GM21526 (cell line): ENCODE data around the gene ARID3A.
"Not testable (repeated sequence)": the region's sequence is repeated elsewhere in the genome, so short reads cannot be mapped to it uniquely, and the experiment has no call there.

ENCODE experiments used
- ATAC-seq: cut with Tn5 transposase; IDR thresholded peaks from one replicate; pipeline ENCODE4 v1.9.1; 2021; ENCODE audit warnings: moderate library complexity; ENCODE audit not compliant: unreplicated experiment, low FRiP score

ARID3A gene

DNA sequence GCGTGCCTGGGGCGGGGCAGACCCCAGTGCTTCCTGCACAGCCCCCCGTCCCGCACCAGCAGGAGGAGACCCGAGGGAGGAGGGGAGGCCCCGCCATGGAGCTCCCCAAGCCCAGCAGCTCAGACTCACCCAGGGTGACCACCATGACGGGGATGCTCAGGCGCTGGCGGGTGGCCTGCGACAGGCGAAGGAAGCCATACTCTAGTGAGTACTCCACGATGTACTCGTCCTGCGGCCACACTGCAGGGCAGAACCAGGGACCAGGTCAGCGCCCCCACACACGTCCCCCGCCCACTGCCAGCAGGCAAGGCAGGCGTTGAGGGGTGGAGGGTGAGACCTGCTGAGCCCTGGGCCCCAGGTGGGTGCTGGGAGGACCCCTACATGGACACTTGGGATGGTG lies 86.5 kb downstream of the ARID3A start:
- no peak for ATAC-seq

DNA sequence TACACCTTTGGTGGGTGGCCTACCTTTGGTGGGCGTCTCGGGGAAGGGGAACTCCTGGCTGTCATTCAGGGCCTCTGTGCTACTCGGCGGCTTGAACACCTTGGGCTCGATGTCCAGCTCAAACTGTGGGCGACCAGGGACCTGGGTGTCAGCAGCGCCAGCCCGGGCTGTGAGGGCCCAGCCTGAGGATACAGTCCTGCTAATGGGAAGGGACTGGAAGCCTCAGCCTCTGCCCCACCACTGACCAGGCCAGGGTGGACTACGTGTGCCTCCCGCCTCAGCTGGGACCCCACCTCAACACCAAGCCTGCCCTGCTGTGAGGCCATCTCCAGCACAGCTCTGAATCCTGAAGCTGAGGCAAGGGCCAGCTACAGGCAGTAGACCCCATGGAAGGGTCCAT lies 87.4 kb downstream of the ARID3A start:
- no peak for ATAC-seq

DNA sequence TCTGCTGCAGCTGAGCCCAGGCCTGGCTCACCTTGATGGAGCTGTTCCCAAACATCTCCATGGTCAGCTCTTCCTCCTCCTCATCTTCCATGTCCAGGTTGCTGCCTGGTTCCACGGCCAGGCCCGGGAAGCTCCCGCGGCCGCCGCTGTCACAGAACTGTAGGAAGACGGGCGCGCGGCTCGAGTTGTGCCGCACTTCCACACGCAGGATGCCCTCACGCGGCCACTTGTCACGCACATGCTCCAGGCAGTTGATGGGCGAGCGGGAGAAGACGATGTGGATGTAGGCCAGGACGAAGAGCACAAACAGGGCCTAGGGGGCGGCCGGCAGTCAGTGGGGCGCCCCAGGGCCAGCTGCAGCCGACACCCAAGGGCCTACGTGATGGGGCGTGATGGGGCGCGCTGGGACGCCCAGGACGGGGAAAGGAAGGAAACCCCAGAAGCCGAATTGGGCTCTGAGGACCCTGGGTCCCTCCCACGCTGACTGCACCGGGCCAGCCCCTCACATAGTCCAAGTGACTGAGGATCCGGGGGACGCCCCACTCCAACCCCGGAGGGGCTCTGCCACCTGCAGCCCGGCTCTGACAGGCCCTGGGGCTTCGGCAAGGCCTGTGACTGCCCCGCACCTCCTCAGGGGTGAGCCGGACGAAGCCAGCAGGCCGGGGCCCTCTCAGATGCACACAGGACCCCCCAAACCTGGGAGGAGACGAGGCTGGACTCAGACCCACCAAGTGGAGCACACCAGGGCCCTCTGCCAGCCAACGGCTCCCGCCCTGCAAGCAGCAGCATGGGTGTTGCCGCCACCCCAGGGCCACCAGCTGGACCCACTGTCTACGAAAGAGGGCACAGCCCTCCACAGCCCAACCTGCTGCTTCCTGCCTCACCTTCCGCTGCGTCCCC lies 88.6 kb downstream of the ARID3A start:
- ATAC-seq = no peak

DNA sequence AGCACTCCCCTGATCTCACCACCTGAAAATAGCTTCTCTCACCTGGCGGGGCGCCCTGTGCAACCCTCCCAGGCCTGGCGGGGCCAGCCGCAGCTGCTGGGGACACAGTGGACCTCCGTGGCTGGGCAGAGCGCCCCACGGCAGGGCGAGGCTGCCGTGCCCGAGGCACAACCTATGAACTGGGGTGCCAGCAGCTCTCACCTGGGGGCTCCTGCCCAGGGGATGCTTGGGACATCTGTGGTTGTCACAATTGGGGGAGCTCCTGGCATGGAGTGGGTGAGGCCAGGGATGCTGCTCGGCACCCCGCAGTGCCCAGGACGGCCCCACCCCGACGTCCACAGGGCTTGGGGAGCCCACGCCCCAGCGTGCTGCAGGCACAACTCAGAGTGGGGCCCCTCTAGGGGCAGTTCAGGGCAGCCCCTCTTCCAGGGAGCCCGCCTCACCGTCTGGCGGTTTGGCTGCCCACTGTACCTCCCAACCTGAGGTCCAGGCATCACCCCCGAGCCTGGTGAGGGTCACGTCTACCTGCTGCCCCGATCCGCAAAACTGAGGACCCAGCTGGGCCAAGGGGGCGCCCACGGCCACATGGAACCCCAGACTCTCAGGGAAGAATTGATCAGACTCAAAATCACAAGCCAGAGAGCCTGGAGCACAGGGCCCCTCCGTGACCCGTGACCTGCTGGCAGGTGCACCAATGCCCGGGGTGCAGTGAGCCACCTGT lies 89.4 kb downstream of the ARID3A start:
- no peak for ATAC-seq

DNA sequence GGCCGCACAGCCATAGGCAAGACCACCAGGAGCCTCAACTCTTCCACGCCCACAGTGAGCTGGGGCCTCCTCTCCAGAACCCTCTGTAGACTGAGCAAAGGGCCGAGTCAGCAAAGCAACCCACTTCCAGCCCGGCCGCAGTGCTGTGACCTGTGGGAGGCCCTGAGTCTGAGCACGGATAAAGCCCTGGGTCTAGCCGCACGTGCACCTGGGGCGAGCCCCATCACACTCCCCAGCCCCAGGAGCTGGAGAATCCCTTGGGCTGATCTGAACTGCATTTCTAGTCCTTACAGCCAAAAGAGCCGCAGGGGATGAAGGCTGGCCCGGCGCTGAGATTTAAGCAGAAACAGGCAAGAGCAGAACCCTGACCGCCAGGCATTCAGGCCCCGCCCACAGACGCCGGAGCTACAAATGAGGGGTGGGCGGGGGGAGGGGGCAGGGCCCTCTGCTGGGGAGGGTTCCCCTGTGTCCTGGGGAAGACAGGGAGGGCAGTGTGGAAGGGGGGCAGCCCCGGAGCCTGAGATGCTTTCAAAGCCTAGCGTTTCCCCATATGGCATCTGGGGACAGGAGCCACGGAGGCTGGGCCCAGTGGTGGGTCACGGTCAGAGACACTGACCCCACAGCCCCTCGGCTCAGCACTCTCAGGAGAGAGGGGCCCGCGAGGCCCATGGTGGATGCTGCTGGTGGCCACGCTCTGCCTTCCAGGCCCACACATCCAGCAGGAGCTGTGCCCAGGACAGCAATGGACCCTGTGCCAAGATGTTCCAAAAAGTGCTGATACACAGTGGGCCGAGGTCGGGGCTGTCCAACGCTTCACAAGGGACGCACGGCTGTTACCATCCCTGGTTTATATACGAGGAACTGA lies 90.2 kb downstream of the ARID3A start:
- ATAC-seq = no peak

DNA sequence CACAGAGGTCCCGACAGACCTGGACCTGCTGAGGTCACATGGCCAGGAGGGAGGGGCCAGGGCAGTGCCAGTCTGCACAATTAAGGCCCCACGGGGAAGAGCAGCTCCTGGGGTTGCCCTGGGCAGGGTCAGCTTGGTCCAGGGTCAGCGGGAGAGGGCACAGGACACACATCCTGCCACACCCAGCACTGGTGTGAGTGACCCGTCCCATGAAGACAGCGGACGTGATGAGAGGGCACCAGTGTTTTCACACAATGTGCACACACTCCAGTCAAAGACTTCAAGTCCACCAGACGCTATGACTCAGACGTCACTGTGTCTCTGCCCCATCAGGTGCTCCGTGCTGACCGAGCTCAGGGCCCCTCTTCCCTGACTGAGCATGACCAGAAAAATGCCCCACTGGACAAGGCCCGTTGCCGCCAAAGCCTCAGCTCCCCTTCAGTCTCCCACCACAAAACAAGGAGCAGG lies 90.8 kb downstream of the ARID3A start:
- ATAC-seq = no peak

DNA sequence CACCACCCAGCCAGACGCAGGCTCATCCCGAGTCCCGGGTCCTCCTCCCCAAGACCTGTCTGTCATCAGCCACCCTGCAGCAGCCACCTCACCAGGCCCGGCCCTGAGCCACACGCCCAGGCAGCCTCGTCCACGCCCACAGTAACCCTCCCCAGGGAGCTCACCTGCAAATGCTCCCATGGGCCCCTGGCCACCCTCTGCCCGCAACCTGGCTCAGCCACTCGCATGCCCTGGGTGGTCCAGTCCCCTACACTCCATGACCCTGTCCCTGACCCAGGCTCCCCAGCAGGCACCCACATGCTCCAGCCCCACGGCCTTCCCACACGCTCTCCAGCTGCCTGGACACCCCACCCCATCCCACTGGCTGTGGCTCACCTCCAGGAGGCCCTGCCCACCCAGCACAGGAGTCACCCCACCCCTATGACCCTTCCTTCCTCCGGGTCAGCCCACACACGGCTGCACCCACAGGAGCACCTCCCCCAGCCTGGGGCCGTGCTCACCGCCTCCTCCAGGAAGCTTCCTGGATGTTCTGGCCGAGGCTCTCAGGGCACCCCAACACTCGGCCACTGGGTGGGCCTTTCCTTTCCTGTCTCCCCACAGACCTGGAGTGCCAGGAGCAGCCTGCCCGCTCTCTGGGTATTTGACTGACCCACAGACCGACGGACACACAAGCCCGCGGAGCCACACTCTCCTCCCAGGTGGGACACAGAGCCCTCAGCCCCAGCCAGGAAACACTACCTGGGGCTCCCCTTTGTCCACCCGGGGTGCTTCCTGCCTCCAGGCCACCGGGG lies 91.5 kb downstream of the ARID3A start:
- ATAC-seq = no peak

DNA sequence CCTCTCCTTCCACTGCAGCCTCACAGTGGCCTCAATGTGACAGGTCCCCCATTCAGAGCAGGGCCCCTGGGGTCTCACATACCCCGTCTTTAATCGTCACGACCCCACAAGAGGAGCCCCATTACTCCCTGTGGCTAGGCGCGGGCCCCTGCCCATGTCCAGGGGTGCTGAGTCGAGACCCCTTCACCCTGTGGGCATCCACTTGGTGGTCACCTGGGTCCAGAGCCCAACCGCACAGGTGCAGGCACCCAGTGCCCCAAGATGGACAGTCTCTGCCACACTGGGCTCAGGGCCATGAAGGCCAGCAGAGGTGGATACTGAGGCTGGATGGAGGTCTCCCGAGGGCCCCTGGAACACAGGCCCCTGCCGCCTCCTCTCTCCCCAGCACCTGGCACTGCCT lies 92.1 kb downstream of the ARID3A start:
- ATAC-seq = no peak

DNA sequence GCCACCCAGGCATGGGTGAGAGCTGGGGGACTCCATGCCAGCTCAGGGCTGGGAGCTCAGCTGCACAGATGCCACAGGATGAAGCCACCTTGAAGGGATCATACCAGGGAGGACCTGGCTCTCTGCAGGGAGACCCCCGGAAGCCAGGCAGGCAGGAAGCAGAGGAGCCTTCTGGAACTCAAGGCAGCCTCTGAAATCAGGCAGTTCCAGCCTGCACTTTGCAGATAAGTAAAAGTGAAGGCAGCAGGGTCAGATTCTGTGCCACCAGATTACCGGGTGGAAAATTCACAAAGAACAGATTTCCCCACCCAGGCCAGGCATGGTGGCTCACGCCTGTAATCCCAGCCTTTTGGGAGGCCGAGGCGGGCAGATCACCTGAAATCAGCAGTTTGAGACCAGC lies 92.6 kb downstream of the ARID3A start:
- no peak for ATAC-seq

DNA sequence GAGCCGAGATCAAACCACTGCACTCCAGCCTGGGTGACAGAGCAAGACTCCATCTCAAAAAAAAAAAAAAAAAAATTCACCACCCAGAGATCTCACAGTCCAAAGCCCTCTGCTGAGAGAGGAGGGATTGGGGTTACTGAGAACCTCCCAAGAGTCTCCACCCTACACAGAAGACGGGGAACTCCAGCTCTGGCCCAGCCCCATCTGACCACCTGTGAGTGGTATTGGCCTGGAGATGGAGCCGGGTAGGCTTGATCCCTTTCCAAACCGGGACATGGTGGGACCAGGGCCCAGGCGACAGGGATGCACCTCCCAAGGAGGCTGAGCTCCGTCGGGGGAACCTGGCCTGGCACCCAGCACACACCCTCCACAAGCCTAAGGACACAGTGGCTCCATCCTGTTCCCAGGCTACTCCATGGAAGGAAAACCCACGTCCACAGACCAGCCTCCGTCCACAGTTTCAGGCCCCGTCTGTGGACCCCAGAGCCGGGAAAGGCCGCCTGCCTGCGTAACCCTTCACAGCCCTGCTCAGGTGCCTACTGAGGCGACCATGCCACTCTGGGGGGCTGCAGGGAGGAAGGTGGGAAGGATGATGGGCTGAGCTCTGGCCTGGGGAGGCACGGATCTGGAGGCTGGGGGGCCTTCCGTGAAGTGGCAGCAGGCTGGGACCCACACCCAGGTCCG lies 93.2 kb downstream of the ARID3A start:
- no peak for ATAC-seq

DNA sequence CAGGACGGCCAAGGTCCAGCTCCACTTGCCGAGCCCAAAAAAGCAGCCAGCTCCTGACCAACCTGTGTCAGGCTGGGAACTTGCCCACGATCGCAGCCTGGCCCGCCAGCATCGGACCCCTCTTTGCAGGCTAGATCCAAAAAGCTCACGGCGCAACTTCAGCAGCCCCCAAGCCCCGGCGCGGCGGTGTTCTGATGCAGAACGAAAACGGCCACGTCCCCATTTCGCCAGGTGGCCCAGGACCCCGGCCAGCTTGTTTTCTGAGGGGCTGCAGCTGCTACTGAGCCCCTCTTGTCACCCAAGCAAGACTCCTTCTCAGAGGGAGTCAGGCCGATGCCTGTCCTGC lies 93.8 kb downstream of the ARID3A start:
- no peak for ATAC-seq

DNA sequence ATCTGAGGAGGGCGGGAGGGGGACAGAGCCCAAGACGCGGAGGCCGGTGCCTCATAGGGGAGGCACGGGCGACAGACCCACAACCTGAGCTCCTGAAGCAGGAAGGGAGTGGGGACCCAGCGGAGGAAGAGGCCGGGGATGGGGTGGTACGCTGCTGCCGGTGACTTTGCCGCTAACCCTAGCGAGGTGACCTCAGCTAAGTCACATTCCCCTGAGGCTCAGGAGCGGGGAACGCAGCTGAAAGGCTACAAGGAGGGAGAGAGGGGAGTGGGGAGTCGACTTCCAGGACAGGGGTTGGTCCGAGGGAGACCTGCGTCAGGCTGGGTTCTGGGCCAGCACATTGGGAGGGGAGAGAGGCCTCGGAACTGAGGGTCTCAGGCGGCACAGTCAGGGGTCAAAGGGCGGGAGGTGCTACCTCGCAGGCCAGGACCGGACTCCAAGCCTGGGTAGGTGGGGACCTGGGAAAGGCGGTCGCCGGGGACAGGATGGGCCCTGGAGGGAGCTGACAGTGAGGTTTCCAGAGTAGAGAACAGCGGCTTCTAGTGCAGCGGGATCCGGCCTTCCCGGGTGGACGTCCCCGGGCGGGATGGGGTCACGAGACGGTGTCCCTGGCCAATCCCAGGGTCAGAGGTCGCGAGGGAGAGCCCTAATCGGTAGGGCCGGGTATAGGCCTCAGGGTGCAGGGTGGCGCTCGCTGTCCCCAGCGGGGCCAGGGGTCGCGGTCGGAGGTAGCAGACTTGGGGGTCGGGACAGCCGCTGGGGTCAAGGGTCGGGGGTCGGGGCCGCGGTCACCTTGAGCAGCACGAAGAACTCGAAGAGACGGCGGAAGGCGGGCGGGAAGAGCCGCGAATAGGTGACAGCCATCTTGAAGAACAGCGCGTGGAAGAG lies 94.4 kb downstream of the ARID3A start:
- no peak for ATAC-seq

DNA sequence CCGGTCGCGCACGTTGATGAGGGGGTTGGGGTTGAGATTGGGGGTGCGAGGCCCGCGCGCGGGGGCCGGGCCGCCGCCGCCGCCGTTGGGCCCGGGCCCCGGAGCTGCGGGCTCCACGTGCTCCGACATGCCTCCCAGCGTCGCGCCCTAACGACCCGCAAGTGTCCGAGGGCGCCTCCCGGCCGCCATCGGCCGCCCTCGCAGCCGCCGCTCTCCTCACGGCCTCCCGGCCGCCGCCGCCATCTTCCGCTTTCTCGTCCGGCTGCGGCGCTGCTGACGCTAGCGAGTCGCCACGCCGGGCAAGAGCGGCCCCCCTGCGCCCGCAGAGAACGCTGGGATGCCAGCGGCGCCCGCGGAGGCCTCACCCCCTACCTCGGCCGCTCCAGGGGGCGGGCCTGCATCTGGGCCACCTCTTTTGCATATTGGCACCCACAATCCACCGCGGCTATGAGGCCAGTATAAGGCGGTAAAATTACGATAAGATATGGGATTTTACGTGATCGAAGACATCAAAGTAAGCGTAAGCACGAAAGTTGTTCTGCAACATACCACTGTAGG lies 95.1 kb downstream of the ARID3A start, which contains the start of gene TMEM259:
Gene TMEM259, minus strand, starts transcription at position 256 of the 558 bp plus-strand sequence. Its CDS starts 127 bp downstream, at position 129.
- peak; percentile 58 for ATAC-seq

DNA sequence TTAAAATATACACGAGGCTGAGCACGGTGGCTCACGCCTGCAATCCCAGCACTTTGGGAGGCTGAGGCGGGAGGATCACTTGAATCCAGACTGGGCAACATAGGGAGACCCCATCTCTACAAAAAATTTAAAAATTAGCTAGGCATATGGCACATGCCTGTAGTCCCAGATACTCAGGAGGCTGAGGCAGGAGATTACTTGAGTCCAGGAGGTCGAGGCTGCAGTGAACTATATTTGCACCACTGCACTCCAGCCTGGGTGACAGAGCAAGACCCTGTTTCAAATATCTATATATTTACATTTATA lies 98.0 kb downstream of the ARID3A start:
- not testable (repeated sequence) for ATAC-seq

DNA sequence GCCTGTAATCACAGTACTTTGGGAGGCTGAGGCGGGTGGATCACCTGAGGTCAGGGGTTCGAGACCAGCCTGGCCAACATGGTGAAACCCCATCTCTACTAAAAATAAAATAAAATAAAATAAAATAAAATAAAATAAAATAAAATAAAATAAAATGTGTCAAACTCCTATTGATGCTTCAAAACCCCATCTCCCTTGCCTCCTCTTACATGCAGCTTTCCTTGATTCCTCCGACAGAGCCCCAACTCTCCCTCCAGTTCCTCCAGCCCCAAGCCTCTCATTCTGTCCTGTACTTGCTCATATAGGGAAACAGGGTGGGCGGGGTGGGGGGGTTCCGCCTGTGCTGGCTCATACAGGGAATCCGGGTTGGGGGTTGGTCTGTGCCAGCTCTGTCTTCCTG lies 99.2 kb downstream of the ARID3A start:
- ATAC-seq = not testable (repeated sequence)
